ENCODE measurements around the gene ANKRD63.

Gene ANKRD63

GRCh38 chr15:40310001-40310959 lies 27.4 kb upstream of the ANKRD63 start:
- ATAC-seq = peak; percentile 89
- TF ChIP-seq ZNF8 (CRISPR knock-in tag; IDR thresholded peaks at IDR 0.05) (no peak), ZNF70 (CRISPR knock-in tag; IDR thresholded peaks at IDR 0.05) (no peak), ARNTL (CRISPR knock-in tag; IDR thresholded peaks at IDR 0.05; ENCODE audit: borderline replicate concordance, low read depth) (no peak), ZFP30 (CRISPR knock-in tag; IDR thresholded peaks at IDR 0.05) (no peak), RARB (CRISPR knock-in tag; IDR thresholded peaks at IDR 0.05) (no peak), SNAI2 (CRISPR knock-in tag; IDR thresholded peaks at IDR 0.05) (no peak), CSDC2 (CRISPR knock-in tag; IDR thresholded peaks at IDR 0.05) (no peak), ISL1 (CRISPR knock-in tag; IDR thresholded peaks at IDR 0.05) (no peak), CSRNP3 (CRISPR knock-in tag; IDR thresholded peaks at IDR 0.05) (no peak), ESRRG (CRISPR knock-in tag; IDR thresholded peaks at IDR 0.05) (no peak), PATZ1 (CRISPR knock-in tag; IDR thresholded peaks at IDR 0.05; ENCODE audit: borderline replicate concordance) (no peak), PPARA (CRISPR knock-in tag; IDR thresholded peaks at IDR 0.05; ENCODE audit: borderline replicate concordance) (no peak), ZC3H10 (CRISPR knock-in tag; IDR thresholded peaks at IDR 0.05) (no peak), ZNF565 (CRISPR knock-in tag; conservative IDR thresholded peaks at IDR 0.05; ENCODE audit: low read depth) (no peak), TOX (CRISPR knock-in tag; IDR thresholded peaks at IDR 0.05; ENCODE audit: borderline replicate concordance) (no peak), OSR1 (CRISPR knock-in tag; IDR thresholded peaks at IDR 0.05) (no peak)
- TF ChIP-seq, protein P1, sequence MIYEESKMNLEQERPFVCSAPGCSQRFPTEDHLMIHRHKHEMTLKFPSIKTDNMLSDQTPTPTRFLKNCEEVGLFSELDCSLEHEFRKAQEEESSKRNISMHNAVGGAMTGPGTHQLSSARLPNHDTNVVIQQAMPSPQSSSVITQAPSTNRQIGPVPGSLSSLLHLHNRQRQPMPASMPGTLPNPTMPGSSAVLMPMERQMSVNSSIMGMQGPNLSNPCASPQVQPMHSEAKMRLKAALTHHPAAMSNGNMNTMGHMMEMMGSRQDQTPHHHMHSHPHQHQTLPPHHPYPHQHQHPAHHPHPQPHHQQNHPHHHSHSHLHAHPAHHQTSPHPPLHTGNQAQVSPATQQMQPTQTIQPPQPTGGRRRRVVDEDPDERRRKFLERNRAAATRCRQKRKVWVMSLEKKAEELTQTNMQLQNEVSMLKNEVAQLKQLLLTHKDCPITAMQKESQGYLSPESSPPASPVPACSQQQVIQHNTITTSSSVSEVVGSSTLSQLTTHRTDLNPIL (CRISPR knock-in tag; IDR thresholded peaks at IDR 0.05; ENCODE audit: low read depth) = no peak
- TF ChIP-seq, protein P2, sequence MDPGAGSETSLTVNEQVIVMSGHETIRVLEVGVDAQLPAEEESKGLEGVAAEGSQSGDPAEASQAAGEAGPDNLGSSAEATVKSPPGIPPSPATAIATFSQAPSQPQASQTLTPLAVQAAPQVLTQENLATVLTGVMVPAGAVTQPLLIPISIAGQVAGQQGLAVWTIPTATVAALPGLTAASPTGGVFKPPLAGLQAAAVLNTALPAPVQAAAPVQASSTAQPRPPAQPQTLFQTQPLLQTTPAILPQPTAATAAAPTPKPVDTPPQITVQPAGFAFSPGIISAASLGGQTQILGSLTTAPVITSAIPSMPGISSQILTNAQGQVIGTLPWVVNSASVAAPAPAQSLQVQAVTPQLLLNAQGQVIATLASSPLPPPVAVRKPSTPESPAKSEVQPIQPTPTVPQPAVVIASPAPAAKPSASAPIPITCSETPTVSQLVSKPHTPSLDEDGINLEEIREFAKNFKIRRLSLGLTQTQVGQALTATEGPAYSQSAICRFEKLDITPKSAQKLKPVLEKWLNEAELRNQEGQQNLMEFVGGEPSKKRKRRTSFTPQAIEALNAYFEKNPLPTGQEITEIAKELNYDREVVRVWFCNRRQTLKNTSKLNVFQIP (CRISPR knock-in tag; IDR thresholded peaks at IDR 0.05; ENCODE audit: borderline replicate concordance, low read depth) = no peak

- ATAC-seq = no peak
Observed at GRCh38 chr15:40309344-40309862, 26.5 kb upstream of the ANKRD63 start.

More at GRCh38 chr15:40309344-40309862, 26.5 kb upstream of the ANKRD63 start:
- TF ChIP-seq ESRRG (CRISPR knock-in tag; IDR thresholded peaks at IDR 0.05) = no peak
- TF ChIP-seq RARB (CRISPR knock-in tag; IDR thresholded peaks at IDR 0.05) = no peak
- no peak for TF ChIP-seq ZFP3 (CRISPR knock-in tag; IDR thresholded peaks at IDR 0.05)
- TF ChIP-seq ZFP30 (CRISPR knock-in tag; IDR thresholded peaks at IDR 0.05) = no peak
- TF ChIP-seq, protein P1 (CRISPR knock-in tag; IDR thresholded peaks at IDR 0.05; ENCODE audit: low read depth) = no peak
- TF ChIP-seq OSR1 (CRISPR knock-in tag; IDR thresholded peaks at IDR 0.05) = no peak
- no peak for TF ChIP-seq ISL1 (CRISPR knock-in tag; IDR thresholded peaks at IDR 0.05)
- no peak for TF ChIP-seq ARNTL (CRISPR knock-in tag; IDR thresholded peaks at IDR 0.05; ENCODE audit: borderline replicate concordance, low read depth)
- TF ChIP-seq ZC3H10 (CRISPR knock-in tag; IDR thresholded peaks at IDR 0.05) = no peak

Measured in SK-N-SH treated with all-trans-retinoic acid at 6 μM for 48 hours (cell line).